ENCODE data around the gene AMH.

Gene AMH

GRCh38 chr19:2213799-2214198 is 35.3 kb upstream of the AMH start:
- H3K4me3 ChIP-seq (ENCODE audit: control insufficient read depth, low read depth, low read length): no peak overlapping the region
- no peak for DNase-seq (ENCODE audit: low read depth)
- no peak for TF ChIP-seq CTCF (IDR thresholded peaks at IDR 0.05; ENCODE audit: control insufficient read depth, insufficient read depth, low read depth, low read length, missing control alignments)

GRCh38 chr19:2214251-2214650 is 34.9 kb upstream of the AMH start:
- TF ChIP-seq CTCF (IDR thresholded peaks at IDR 0.05; ENCODE audit: control insufficient read depth, insufficient read depth, low read depth, low read length, missing control alignments): no peak
- no peak overlapping the region for H3K4me3 ChIP-seq (ENCODE audit: control insufficient read depth, low read depth, low read length)
- DNase-seq (ENCODE audit: low read depth): no peak

GRCh38 chr19:2215281-2215751 is 33.8 kb upstream of the AMH start:
- TF ChIP-seq CTCF (IDR thresholded peaks at IDR 0.05; ENCODE audit: control insufficient read depth, insufficient read depth, low read depth, low read length, missing control alignments): no peak
- H3K4me3 ChIP-seq (ENCODE audit: control insufficient read depth, low read depth, low read length): no peak overlapping the region
- no peak for DNase-seq (ENCODE audit: low read depth)

GRCh38 chr19:2216361-2217225 is 32.5 kb upstream of the AMH start:
- no peak for TF ChIP-seq CTCF (IDR thresholded peaks at IDR 0.05; ENCODE audit: control insufficient read depth, insufficient read depth, low read depth, low read length, missing control alignments)

GRCh38 chr19:2217591-2217990 is 31.5 kb upstream of the AMH start:
- no peak overlapping the region for H3K4me3 ChIP-seq (ENCODE audit: control insufficient read depth, low read depth, low read length)
- no peak for DNase-seq (ENCODE audit: low read depth)
- no peak for TF ChIP-seq CTCF (IDR thresholded peaks at IDR 0.05; ENCODE audit: control insufficient read depth, insufficient read depth, low read depth, low read length, missing control alignments)

More at GRCh38 chr19:2216361-2217225, 32.5 kb upstream of the AMH start:
- DNase-seq (ENCODE audit: low read depth): no peak
- no peak overlapping the region for H3K4me3 ChIP-seq (ENCODE audit: control insufficient read depth, low read depth, low read length)

- no peak for TF ChIP-seq CTCF (IDR thresholded peaks at IDR 0.05; ENCODE audit: control insufficient read depth, insufficient read depth, low read depth, low read length, missing control alignments)
- H3K4me3 ChIP-seq (ENCODE audit: control insufficient read depth, low read depth, low read length): no peak overlapping the region
- DNase-seq (ENCODE audit: low read depth): no peak
Observed at GRCh38 chr19:2219726-2220125, 29.4 kb upstream of the AMH start.
